ENCODE results near the gene FRMPD4.

Gene FRMPD4

DNA sequence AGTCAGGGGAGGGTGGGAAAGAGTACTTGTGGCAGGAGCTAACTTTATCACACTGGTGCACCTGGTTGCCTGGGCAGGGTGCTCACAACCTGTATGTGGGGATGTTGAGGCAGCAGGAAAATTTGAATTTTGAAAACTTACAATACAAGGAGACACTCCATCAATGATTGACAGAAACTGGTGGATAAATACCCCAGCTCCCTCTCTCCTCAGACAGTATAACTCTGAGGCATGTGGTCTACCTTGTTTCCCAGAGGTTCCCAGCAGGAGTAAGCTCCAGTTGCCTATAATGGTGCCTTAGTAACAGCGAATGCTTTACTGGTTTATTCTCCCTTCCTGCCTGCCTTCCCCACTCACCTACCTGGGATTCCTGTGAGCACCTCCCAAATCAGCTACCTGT, 541.2 kb downstream of the FRMPD4 start:
- TF ChIP-seq CTCF (conservative IDR thresholded peaks at IDR 0.05; ENCODE audit: low read depth, low read length), result no peak
- no peak overlapping the region for H3K4me3 ChIP-seq (ENCODE audit: low read length)
- no peak for DNase-seq (ENCODE audit: low read depth)

DNA sequence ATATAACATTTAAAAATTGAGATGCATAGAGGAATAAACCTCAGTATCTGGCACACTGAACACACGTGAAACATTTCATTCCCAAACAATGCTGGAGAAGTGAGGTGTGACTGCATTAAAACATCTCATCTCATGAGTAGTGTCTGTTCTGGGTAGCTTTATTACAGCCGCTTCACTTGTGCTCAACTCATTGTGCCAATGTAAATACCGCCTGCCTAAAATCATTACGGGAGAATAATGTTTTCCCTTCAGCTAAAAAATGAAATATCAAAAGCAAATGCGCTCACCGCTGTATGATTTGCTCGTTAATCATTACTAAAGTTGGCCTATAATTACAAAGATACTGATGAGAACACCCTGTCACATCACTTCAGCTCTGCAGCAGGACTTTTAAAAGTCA, 542.8 kb downstream of the FRMPD4 start:
- no peak for TF ChIP-seq CTCF (conservative IDR thresholded peaks at IDR 0.05; ENCODE audit: low read depth, low read length)
- H3K4me3 ChIP-seq (ENCODE audit: low read length), result no peak overlapping the region
- no peak for DNase-seq (ENCODE audit: low read depth)

DNA sequence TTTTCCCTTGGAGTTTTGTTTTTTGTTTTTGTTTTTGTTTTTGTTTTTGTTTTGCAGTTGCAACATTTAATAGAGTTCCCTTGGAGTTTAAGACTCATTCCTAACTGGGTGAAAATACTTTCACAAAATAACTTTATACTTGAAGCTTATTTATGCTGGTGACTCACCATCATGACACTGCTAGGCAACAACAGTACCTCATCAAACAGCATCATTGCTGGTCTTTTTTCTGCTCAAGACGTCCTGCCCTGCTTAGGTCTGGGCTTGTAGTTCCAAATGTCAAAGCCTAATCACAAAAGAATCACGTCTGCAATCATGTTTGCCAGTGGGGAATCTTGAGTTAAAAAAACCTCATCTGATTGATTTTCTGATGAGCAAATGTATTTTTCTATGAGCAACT, 547.3 kb downstream of the FRMPD4 start:
- peak; percentile 39 for DNase-seq (ENCODE audit: low read depth)
- no peak for TF ChIP-seq CTCF (conservative IDR thresholded peaks at IDR 0.05; ENCODE audit: low read depth, low read length)
- no peak overlapping the region for H3K4me3 ChIP-seq (ENCODE audit: low read length)

- H3K4me3 ChIP-seq (ENCODE audit: low read length), result no peak overlapping the region
- no peak for TF ChIP-seq CTCF (conservative IDR thresholded peaks at IDR 0.05; ENCODE audit: low read depth, low read length)
- peak; percentile 36 for DNase-seq (ENCODE audit: low read depth)
Measured at GRCh38 chrX:12686331-12686730, 548.1 kb downstream of the FRMPD4 start.

- TF ChIP-seq CTCF (conservative IDR thresholded peaks at IDR 0.05; ENCODE audit: low read depth, low read length), result no peak
- no peak for DNase-seq (ENCODE audit: low read depth)
- no peak overlapping the region for H3K4me3 ChIP-seq (ENCODE audit: low read length)
Measured at GRCh38 chrX:12690646-12691045, 552.4 kb downstream of the FRMPD4 start.

- DNase-seq (ENCODE audit: low read depth), result no peak
- no peak for TF ChIP-seq CTCF (conservative IDR thresholded peaks at IDR 0.05; ENCODE audit: low read depth, low read length)
- H3K4me3 ChIP-seq (ENCODE audit: low read length), result no peak overlapping the region
Measured at GRCh38 chrX:12693754-12694153, 555.5 kb downstream of the FRMPD4 start.

GRCh38 chrX:12700745-12701144, 562.5 kb downstream of the FRMPD4 start:
- no peak for TF ChIP-seq CTCF (conservative IDR thresholded peaks at IDR 0.05; ENCODE audit: low read depth, low read length)
- DNase-seq (ENCODE audit: low read depth), result no peak
- H3K4me3 ChIP-seq (ENCODE audit: low read length), result no peak overlapping the region

Measured in retinal pigment epithelial cell (primary cell).